Measurements from ENCODE around the gene RAB23.

The RAB23 gene

GRCh38 chr6:57180596-57180995 is 41.5 kb downstream of the RAB23 start:
- no peak for TF ChIP-seq CTCF (IDR thresholded peaks at IDR 0.05; ENCODE audit: control extremely low read depth, extremely low read depth, low read depth, missing control alignments)
- POLR2A ChIA-PET: no interaction called here
- CTCF ChIA-PET: interaction anchor here (2.1 kb wide), 1 partner anchor 11 kb away, joined by 6 read pairs; no protein-coding TSS in a partner anchor
- DNase-seq (ENCODE audit: extremely low spot score): no peak

GRCh38 chr6:57177545-57178265 is 44.4 kb downstream of the RAB23 start:
- POLR2A ChIA-PET: no interaction called here
- TF ChIP-seq CTCF (IDR thresholded peaks at IDR 0.05; ENCODE audit: control extremely low read depth, extremely low read depth, low read depth, missing control alignments): no peak
- no peak for DNase-seq (ENCODE audit: extremely low spot score)
- CTCF ChIA-PET: interaction anchor here (0.7 to 1.7 kb wide), 7 partner anchors 8 to 275 kb away, joined by 3 to 8 read pairs (median 3); no protein-coding TSS in a partner anchor

GRCh38 chr6:57174511-57174907 is 47.6 kb downstream of the RAB23 start:
- no peak for DNase-seq (ENCODE audit: extremely low spot score)
- no peak for TF ChIP-seq CTCF (IDR thresholded peaks at IDR 0.05; ENCODE audit: control extremely low read depth, extremely low read depth, low read depth, missing control alignments)
- ChIA-PET POLR2A (no interaction called here), CTCF (no interaction called here)

- DNase-seq (ENCODE audit: extremely low spot score): no peak
- TF ChIP-seq CTCF (IDR thresholded peaks at IDR 0.05; ENCODE audit: control extremely low read depth, extremely low read depth, low read depth, missing control alignments): no peak
- ChIA-PET POLR2A (no interaction called here), CTCF (no interaction called here)
These were observed 48.1 kb downstream of the RAB23 start for GRCh38 chr6:57173886-57174510.

GRCh38 chr6:57173056-57173885 is 48.8 kb downstream of the RAB23 start:
- POLR2A ChIA-PET: interaction anchor here (0.6 to 1.0 kb wide), 2 partner anchors 10 to 49 kb away, joined by 3 read pairs; partner anchors contain the start of gene RAB23
- TF ChIP-seq CTCF (IDR thresholded peaks at IDR 0.05; ENCODE audit: control extremely low read depth, extremely low read depth, low read depth, missing control alignments): no peak
- CTCF ChIA-PET: interaction anchor here (0.9 to 2.1 kb wide), 2 partner anchors 10 to 143 kb away, joined by 4 to 11 read pairs; partner anchors contain the start of gene PRIM2
- DNase-seq (ENCODE audit: extremely low spot score): peak; percentile 25
